K562 (cell line): ENCODE results near the gene SORT1. TPM values are rescaled to one million over a fixed set of nuclear protein-coding genes. Genes with fewer than 3 reads are reported as not detected.

Experiments used
- ESRRB ChIP-seq: fragments of 250-450 bp; sonication (Bioruptor Pico); IDR thresholded peaks from 2 replicates; pipeline ENCODE4 v1.5.0; 2020; ENCODE audit warnings: mild to moderate bottlenecking, moderate library complexity, borderline replicate concordance
- FOXJ3 ChIP-seq: sonication (generic); formaldehyde crosslinking; IDR thresholded peaks from 2 replicates; pipeline ENCODE4 v1.4.0; 2020; ENCODE audit warnings: mild to moderate bottlenecking, missing genetic modification reagents
- HNRNPLL ChIP-seq: fragments of 200-400 bp; formaldehyde crosslinking; IDR thresholded peaks from 2 replicates; pipeline ENCODE4 v1.6.1; 2017; ENCODE audit warnings: low read length, low read depth, mild to moderate bottlenecking; ENCODE audit not compliant: poor library complexity, severe bottlenecking
- LCOR ChIP-seq: sonication (generic); formaldehyde crosslinking; IDR thresholded peaks from 2 replicates; pipeline ENCODE4 v1.8.0; 2022; ENCODE audit warnings: mild to moderate bottlenecking, missing genetic modification reagents
- MECOM ChIP-seq: fragments of 250-450 bp; sonication (Bioruptor Pico); IDR thresholded peaks from 2 replicates; pipeline ENCODE4 v1.8.0; 2022; ENCODE audit warnings: inconsistent platforms
- POLR3A ChIP-seq: IDR thresholded peaks from 2 replicates; pipeline ENCODE4 v1.6.1; 2011; ENCODE audit warnings: borderline replicate concordance, mild to moderate bottlenecking, moderate library complexity; ENCODE audit not compliant: insufficient read length, insufficient read depth; ENCODE audit errors: extremely low read depth
- SMARCA4 ChIP-seq: fragments of 450-650 bp; IDR thresholded peaks from 2 replicates; pipeline ENCODE4 v1.6.1; 2016
- SNRNP70 ChIP-seq: fragments of 200-400 bp; formaldehyde crosslinking; optimal IDR thresholded peaks from 2 replicates; pipeline ENCODE3; 2017; ENCODE audit warnings: low read depth, low read length
- TAF1 ChIP-seq: IDR thresholded peaks from 2 replicates; pipeline ENCODE4 v1.6.1; 2011; ENCODE audit warnings: mild to moderate bottlenecking, low read length, moderate library complexity; ENCODE audit not compliant: insufficient read depth, control insufficient read depth, severe bottlenecking; ENCODE audit errors: extremely low read depth
- TFAM ChIP-seq: fragments of 250-450 bp; sonication (Bioruptor Pico); conservative IDR thresholded peaks from 2 replicates; pipeline ENCODE4 v1.5.0; 2021; ENCODE audit warnings: mild to moderate bottlenecking, moderate library complexity
- ZFPM2 ChIP-seq: fragments of 250-450 bp; sonication (Bioruptor Pico); IDR thresholded peaks from 2 replicates; pipeline ENCODE4 v1.5.1; 2022; ENCODE audit warnings: mild to moderate bottlenecking
- ZNF174 ChIP-seq: fragments of 250-450 bp; sonication (Bioruptor Pico); IDR thresholded peaks from 2 replicates; pipeline ENCODE4 v1.4.0; 2020; ENCODE audit warnings: mild to moderate bottlenecking
- ZNF212 ChIP-seq: fragments of 450-650 bp; formaldehyde crosslinking; IDR thresholded peaks from 2 replicates; pipeline ENCODE4 v1.4.0; 2020; ENCODE audit warnings: mild to moderate bottlenecking
- ZNF584 ChIP-seq: fragments of 200-800 bp; sonication (Bioruptor generic); IDR thresholded peaks from 2 replicates; pipeline ENCODE4 v1.6.1; 2016; ENCODE audit warnings: low read depth, mild to moderate bottlenecking, missing genetic modification characterization, missing compliant biosample characterization
- polyA plus RNA-seq, 8 experiments: library from polyadenylated mRNA; depleted of rRNA in 4 of 8; stranded (reverse) in 5 of 8; unstranded in 3 of 8; fragments of >200 nt; fragmentation: Nextera tagmentation in 2 of 8; fragmentation: Illumina TruSeq in 1 of 8; extraction: Ambion mirVana in 2 of 8; extraction: Trizol in 1 of 8; gene quantifications; 2 replicates each; pipeline versions ENCODE4 v1.2.1 to v1.2.3, GENCODE V29; 2011 to 2014; ENCODE audit warnings: inconsistent platforms in 1 of 8, missing spikeins in 1 of 8
- total RNA-seq, 7 experiments: library from RNA; depleted of rRNA in 6 of 7; stranded (reverse); fragments of >200 nt in 6 of 7; fragmentation: Illumina TruSeq in 2 of 7; extraction: Trizol in 2 of 7; gene quantifications; 2 replicates each; pipeline versions ENCODE4 v1.2.1 to v1.2.3, GENCODE V29; 2011 to 2021; ENCODE audit warnings: low replicate concordance in 1 of 7
- TF ChIP-seq, protein P1 (sequence below): fragments of 450-650 bp; IDR thresholded peaks from 2 replicates; pipeline ENCODE4 v1.6.1; 2016; ENCODE audit warnings: antibody characterized with exemption
- TF ChIP-seq, protein P2 (sequence below): fragments of 250-450 bp; sonication (Bioruptor Pico); IDR thresholded peaks from 2 replicates; pipeline ENCODE4 v1.5.0; 2022; ENCODE audit warnings: mild to moderate bottlenecking
- TF ChIP-seq, protein P3 (sequence below), 2 experiments: IDR thresholded peaks; 2 replicates each; pipeline ENCODE4 v1.6.1; 2011; ENCODE audit warnings: borderline replicate concordance in 1 of 2, control low read depth in 1 of 2, low read depth in 1 of 2, low read length in 1 of 2, mild to moderate bottlenecking in 1 of 2, mixed read lengths in 1 of 2, moderate library complexity in 1 of 2; ENCODE audit not compliant: insufficient read depth in 1 of 2, insufficient read length in 1 of 2, poor library complexity in 1 of 2, severe bottlenecking in 1 of 2; ENCODE audit errors: extremely low read depth in 1 of 2
- TF ChIP-seq, protein P4 (sequence below): fragments of 450-650 bp; IDR thresholded peaks from 2 replicates; pipeline ENCODE4 v1.6.1; 2016; ENCODE audit warnings: borderline replicate concordance
- TF ChIP-seq, protein P5 (sequence below): fragments of 250-450 bp; sonication (Bioruptor Pico); IDR thresholded peaks from 2 replicates; pipeline ENCODE4 v1.5.0; 2020; ENCODE audit warnings: mild to moderate bottlenecking

SORT1 gene
- total and polyA plus RNA-seq, 9 of the 15 experiments (the other 6 are each of a cell fraction or from before 2014, with no cell fraction given) = 27.4 to 112 (median 65.0) TPM

DNA sequence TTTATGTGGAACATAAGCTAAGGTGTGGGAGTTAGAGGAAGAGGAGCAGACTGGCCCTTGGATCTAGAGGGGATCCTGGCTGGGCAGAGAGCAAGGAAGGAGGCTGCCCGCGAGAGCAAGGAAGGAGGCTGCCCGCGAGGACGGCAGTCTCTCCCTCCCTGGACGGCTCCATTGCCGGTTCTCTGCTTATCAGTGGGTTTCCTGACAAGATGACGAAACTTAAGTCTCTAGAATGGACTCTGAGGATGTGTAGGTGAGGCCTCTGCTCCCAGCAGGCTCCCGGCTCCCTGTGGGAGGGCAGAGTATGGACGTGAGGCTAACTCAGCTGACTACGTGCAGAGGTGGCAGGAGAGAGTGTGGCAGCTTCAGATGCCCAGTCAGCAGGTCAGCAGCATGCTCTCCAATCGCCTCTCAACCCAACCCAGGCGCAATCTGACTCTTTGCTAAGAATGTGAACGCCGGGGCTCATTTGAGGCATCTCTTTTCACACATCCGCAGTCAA lies 97.0 kb downstream of the SORT1 start (continued):
- no peak for TF ChIP-seq ZNF174 (CRISPR knock-in tag)
- TF ChIP-seq, protein P1, sequence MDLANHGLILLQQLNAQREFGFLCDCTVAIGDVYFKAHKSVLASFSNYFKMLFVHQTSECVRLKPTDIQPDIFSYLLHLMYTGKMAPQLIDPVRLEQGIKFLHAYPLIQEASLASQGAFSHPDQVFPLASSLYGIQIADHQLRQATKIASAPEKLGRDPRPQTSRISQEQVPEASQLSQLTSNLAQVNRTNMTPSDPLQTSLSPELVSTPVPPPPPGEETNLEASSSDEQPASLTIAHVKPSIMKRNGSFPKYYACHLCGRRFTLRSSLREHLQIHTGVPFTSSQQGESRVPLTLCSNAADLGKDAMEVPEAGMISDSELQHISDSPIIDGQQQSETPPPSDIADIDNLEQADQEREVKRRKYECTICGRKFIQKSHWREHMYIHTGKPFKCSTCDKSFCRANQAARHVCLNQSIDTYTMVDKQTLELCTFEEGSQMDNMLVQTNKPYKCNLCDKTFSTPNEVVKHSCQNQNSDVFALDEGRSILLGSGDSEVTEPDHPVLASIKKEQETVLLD = no peak
- TF ChIP-seq, protein P2, sequence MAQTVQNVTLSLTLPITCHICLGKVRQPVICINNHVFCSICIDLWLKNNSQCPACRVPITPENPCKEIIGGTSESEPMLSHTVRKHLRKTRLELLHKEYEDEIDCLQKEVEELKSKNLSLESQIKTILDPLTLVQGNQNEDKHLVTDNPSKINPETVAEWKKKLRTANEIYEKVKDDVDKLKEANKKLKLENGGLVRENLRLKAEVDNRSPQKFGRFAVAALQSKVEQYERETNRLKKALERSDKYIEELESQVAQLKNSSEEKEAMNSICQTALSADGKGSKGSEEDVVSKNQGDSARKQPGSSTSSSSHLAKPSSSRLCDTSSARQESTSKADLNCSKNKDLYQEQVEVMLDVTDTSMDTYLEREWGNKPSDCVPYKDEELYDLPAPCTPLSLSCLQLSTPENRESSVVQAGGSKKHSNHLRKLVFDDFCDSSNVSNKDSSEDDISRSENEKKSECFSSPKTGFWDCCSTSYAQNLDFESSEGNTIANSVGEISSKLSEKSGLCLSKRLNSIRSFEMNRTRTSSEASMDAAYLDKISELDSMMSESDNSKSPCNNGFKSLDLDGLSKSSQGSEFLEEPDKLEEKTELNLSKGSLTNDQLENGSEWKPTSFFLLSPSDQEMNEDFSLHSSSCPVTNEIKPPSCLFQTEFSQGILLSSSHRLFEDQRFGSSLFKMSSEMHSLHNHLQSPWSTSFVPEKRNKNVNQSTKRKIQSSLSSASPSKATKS = no peak
- no peak for TF ChIP-seq FOXJ3 (CRISPR knock-in tag)
- TF ChIP-seq ZFPM2 (CRISPR knock-in tag) = no peak
- TF ChIP-seq TAF1 = no peak
- no peak for TF ChIP-seq LCOR (CRISPR knock-in tag)
- no peak for TF ChIP-seq TFAM
- no peak for TF ChIP-seq MECOM (CRISPR knock-in tag)
- no peak for TF ChIP-seq SNRNP70
- TF ChIP-seq, protein P3, sequence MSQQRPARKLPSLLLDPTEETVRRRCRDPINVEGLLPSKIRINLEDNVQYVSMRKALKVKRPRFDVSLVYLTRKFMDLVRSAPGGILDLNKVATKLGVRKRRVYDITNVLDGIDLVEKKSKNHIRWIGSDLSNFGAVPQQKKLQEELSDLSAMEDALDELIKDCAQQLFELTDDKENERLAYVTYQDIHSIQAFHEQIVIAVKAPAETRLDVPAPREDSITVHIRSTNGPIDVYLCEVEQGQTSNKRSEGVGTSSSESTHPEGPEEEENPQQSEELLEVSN (IDR thresholded peaks at IDR 0.05; ENCODE audit: borderline replicate concordance in 1 of 2, extremely low read depth in 1 of 2, insufficient read depth in 1 of 2, insufficient read length in 1 of 2, low read depth in 1 of 2, low read length in 1 of 2, poor library complexity in 1 of 2, severe bottlenecking in 1 of 2) = no peak
- no peak for TF ChIP-seq ESRRB (CRISPR knock-in tag)
- no peak for TF ChIP-seq ZNF212
- TF ChIP-seq, protein P4, sequence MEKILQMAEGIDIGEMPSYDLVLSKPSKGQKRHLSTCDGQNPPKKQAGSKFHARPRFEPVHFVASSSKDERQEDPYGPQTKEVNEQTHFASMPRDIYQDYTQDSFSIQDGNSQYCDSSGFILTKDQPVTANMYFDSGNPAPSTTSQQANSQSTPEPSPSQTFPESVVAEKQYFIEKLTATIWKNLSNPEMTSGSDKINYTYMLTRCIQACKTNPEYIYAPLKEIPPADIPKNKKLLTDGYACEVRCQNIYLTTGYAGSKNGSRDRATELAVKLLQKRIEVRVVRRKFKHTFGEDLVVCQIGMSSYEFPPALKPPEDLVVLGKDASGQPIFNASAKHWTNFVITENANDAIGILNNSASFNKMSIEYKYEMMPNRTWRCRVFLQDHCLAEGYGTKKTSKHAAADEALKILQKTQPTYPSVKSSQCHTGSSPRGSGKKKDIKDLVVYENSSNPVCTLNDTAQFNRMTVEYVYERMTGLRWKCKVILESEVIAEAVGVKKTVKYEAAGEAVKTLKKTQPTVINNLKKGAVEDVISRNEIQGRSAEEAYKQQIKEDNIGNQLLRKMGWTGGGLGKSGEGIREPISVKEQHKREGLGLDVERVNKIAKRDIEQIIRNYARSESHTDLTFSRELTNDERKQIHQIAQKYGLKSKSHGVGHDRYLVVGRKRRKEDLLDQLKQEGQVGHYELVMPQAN = no peak
- no peak for TF ChIP-seq HNRNPLL
- peak; percentile 39; the same call in 1 of the 2 replicates for TF ChIP-seq SMARCA4
- TF ChIP-seq, protein P5, sequence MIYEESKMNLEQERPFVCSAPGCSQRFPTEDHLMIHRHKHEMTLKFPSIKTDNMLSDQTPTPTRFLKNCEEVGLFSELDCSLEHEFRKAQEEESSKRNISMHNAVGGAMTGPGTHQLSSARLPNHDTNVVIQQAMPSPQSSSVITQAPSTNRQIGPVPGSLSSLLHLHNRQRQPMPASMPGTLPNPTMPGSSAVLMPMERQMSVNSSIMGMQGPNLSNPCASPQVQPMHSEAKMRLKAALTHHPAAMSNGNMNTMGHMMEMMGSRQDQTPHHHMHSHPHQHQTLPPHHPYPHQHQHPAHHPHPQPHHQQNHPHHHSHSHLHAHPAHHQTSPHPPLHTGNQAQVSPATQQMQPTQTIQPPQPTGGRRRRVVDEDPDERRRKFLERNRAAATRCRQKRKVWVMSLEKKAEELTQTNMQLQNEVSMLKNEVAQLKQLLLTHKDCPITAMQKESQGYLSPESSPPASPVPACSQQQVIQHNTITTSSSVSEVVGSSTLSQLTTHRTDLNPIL (CRISPR knock-in tag) = no peak
- peak; percentile 72; the same call in 1 of the 2 replicates for TF ChIP-seq ZNF584
- no peak for TF ChIP-seq POLR3A
